ENCODE data around the gene CDR2. TPM values are rescaled to one million over a fixed set of nuclear protein-coding genes. Genes with fewer than 3 reads are reported as not detected.
A peak's percentile ranks its signal among the peaks of the same experiment; 100 is the strongest.

CDR2 gene
- total and polyA plus RNA-seq, 3 donors from 2014 or later, result 56.8 to 133 (median 63.7) TPM

GRCh38 chr16:22314661-22315626, 59.5 kb downstream of the CDR2 start:
- WGBS, 2 donors, result 87 to 90% methylated on average over 23 to 37 of the region's 37 CpGs
- Histone ChIP-seq H3K4me3 (no peak overlapping the region), H3K27me3 (no peaks in the 10 kb centered on the region), H3K9me3 (no peaks in the 10 kb centered on the region), H3K36me3 (ENCODE audit: low read depth, missing control alignments) (no peaks in the 10 kb centered on the region), H3K4me1 (no peaks in the 10 kb centered on the region), H3K27ac (no peak overlapping the region)
- peak; percentile 12 for DNase-seq
- intact Hi-C loops (cut with DNase I; ENCODE audit: low total_unique reads), result no loop called here
- TF ChIP-seq CTCF (IDR thresholded peaks at IDR 0.05) (no peak), POLR2A (IDR thresholded peaks at IDR 0.05) (no peak)

GRCh38 chr16:22313876-22314470, 60.4 kb downstream of the CDR2 start:
- TF ChIP-seq POLR2A (IDR thresholded peaks at IDR 0.05) (no peak), CTCF (IDR thresholded peaks at IDR 0.05) (no peak)
- no peaks in the 10 kb centered on the region for H3K36me3 ChIP-seq (ENCODE audit: low read depth, missing control alignments)
- intact Hi-C loops (cut with DNase I; ENCODE audit: low total_unique reads), result no loop called here
- DNase-seq, result peak; percentile 11
- WGBS, 2 donors, result 94% methylated on average over 10 of the region's 10 CpGs
- H3K4me1 ChIP-seq, result no peaks in the 10 kb centered on the region
- no peaks in the 10 kb centered on the region for H3K27me3 ChIP-seq
- no peaks in the 10 kb centered on the region for H3K9me3 ChIP-seq
- H3K4me3 ChIP-seq, result no peak overlapping the region
- H3K27ac ChIP-seq, result no peak overlapping the region

DNA sequence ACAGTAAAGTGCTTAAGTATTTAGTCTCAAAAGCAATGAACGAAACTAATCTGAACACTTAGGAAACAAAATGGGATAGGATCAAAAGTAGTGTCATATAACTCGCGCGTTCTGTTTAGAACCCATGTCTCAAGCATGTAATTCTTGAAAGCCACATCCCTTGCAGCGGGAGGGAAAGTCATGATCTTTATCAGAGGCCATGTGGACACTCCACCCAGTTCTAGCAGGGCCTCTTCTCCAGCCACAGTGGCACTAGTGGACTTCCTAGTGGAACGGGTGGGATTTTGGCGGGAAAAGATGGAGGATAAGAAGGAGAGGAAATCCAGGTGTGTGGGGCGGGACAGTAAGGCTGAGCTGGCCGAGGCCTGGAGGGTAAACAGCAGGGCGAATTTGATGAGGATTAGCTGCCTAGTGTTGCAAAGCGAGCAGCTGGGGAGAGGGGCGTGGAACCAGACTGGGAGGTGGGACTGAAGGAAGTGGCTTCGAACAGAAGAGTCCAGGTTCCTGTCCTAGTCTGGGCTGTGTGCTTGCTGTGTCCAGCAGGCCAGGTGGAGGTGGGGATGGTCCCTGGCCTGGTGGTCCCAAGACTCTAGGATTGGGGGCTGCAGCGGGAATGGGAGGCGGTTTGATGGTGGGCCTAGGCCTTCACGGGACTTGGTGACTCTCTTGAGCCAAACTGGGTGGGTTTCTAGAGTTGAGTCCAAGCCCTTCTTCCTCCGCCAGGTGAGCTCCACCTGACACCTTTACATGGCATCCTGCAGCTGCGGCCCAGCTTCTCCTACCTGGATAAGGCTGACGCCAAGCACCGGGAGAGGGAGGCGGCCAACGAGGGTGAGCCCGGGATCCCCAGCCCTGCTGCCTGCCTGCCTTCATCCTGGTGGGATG, 61.3 kb downstream of the CDR2 start:
- Histone ChIP-seq H3K9me3 (no peaks in the 10 kb centered on the region), H3K4me1 (no peaks in the 10 kb centered on the region), H3K36me3 (ENCODE audit: low read depth, missing control alignments) (no peaks in the 10 kb centered on the region), H3K27ac (no peak overlapping the region), H3K4me3 (no peak overlapping the region), H3K27me3 (no peaks in the 10 kb centered on the region)
- 89 to 94% methylated on average over 21 to 23 of the region's 23 CpGs for WGBS, 2 donors
- TF ChIP-seq POLR2A (IDR thresholded peaks at IDR 0.05) (no peak), CTCF (IDR thresholded peaks at IDR 0.05) (no peak)
- intact Hi-C loops (cut with DNase I; ENCODE audit: low total_unique reads), result no loop called here
- DNase-seq, result peak; percentile 10

DNA sequence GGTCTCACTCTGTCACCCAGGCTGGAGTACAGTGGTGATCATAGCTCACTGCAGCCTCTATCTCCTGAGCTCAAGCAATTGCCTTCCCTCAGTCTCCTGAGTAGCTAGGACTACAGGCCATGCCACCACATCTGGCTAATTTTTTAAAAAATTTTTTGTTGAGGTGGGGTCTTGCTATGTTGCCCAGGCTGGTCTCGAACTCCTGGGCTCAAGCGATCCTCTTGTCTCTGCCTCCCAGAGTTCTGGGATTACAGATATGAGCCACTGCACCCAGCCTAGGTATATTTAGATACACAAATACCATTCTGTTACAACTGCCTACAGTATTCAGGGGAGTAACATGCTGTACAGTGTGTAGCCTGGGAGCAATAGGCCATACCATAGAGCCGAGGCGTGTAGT, 62.9 kb downstream of the CDR2 start:
- no peak for DNase-seq
- no peaks in the 10 kb centered on the region for H3K9me3 ChIP-seq
- H3K4me1 ChIP-seq, result no peaks in the 10 kb centered on the region
- no peaks in the 10 kb centered on the region for H3K36me3 ChIP-seq (ENCODE audit: low read depth, missing control alignments)
- H3K4me3 ChIP-seq, result no peak overlapping the region
- WGBS, 2 donors, result 95 to 96% methylated on average over 4 of the region's 4 CpGs
- TF ChIP-seq CTCF (IDR thresholded peaks at IDR 0.05) (no peak), POLR2A (IDR thresholded peaks at IDR 0.05) (no peak)
- intact Hi-C loops (cut with DNase I; ENCODE audit: low total_unique reads), result no loop called here
- H3K27ac ChIP-seq, result no peak overlapping the region
- no peaks in the 10 kb centered on the region for H3K27me3 ChIP-seq
